Measurements from ENCODE around the gene RPTOR.
"Not testable (repeated sequence)": the region's sequence is repeated elsewhere in the genome, so short reads cannot be mapped to it uniquely, and the experiment has no call there.

RPTOR gene

DNA sequence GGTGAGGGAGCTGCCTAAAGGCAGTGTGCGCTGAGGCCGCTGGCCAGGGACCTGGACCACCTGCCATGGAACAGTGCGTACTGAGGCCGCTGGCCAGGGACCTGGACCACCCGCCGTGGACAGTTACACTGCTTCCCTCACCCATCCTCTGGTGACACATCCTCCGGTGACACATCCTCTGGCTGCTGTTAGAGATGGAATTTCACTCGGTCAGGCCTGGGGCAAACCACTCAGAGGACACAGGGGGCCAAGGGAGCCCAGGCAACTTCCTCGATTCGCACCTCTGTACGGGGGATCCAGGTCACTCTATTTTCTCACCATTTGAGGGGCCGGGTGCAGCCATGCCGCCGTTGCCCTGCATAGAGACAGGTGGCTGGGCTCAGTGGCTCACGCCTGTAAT, 32.4 kb upstream of the RPTOR start:
- DNase-seq (ENCODE audit: low read depth in 2 of 2, low spot score in 1 of 2) = no peak

DNA sequence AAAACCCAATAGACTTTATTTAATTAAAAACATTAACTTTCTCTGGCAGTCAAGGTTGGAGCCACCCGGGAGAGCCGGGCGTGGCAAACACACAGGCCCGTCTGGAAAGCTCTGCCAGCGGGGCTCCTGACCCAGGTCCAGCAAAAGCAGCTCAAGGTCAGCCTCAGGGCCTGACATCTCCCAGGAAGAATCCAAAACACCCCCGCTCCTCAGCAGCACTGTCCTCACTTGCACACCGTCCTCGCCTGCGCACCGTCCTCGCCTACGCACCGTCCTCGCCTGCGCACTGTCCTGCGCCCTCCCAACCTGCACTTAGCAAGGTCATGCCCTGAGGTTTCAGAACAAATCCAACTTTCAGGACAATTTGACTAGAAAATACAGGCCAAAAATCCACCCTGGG, 31.4 kb upstream of the RPTOR start:
- no peak for DNase-seq (ENCODE audit: low read depth in 2 of 2, low spot score in 1 of 2)

DNA sequence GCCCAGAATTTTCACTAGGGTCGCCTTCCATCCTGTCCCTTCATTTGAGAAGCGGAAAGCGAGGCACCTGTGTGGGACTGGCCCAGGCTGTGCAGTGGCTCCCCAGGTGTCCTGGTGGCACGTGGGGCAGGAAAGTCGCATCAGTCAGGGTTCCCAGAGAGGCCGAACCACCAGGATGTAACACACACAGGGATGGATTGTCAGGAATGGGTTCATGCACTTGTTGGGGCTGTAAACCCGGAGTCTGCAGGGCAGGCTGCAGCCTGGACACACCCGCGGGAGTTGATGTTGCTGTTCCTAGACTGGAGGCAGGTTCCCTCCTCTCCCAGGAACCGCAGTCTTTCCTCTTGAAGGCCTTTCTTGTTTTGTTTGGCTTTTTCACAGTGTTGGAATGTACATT, 30.7 kb upstream of the RPTOR start:
- DNase-seq (ENCODE audit: low read depth in 2 of 2, low spot score in 1 of 2) = no peak

DNA sequence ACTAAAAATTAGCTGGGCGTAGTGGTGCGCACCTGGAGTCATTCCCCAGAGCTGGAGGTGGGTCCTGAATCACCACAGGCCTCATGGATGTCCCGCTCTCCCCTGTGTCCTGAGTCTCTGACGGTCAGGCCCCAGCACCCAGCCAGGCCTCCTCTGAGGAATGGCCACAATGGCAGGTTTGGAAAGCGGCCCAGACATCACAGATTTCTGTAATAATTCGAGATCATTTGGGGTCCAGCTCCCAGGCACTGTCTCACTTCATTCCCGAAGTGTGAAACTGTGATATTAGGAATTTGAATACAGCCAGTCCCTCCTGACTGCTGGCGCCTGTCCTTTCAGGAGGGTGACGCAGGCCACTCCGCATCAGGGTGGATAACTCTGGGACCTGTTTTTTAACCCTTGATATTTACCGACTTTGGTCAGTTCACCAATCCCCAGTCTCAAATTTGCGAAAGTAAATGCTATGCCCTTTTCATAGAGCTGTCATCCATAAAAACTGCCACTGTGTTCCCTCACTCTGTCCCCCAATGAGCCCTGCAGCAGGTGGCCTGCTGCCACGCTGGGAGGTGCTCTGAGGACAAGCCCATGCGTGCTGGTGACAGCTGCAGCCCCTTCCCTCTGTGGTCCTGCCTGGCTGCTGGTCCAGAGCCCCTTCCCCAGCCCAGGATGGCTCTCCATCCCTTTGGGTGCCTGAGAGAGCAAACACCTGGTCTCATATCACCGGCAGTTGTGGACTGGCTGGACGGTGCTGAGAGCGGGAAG, 28.3 kb upstream of the RPTOR start:
- DNase-seq (ENCODE audit: low read depth in 2 of 2, low spot score in 1 of 2) = no peak

DNA sequence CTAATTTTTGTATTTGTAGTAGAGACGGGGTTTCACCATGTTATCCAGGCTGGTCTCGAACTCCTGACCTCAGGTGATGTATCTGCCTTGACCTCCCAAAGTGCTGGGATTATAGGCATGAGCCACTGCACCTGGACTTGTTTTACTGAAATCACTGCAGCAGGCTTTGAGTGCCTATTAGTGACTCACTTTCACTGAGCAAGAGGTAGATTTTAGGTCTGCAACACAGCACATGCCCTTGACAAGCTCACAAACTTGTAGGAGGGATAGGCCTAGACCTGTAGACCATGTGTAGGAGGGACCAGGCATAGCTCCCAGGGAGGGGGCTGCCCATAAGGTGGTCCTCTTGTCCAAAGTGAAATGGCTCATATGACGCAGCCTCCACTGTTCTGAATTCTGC, 27.0 kb upstream of the RPTOR start:
- no peak for DNase-seq (ENCODE audit: low read depth in 2 of 2, low spot score in 1 of 2)

DNA sequence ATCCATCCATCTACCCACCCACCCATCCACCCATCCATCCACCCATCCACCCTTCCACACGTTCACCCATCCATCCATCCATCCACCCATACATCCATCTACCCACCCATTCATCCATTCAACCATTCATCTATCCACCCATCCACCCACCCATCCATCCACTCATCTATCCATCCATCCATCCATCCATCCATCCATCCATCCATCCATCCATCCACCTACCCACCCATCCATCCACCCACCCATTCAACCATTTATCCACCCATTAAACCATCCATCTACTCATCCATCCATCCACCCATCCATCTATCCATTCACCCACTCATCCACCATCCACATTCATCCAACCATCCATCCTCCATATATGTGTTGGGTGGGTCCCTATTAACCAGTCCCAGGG, 26.2 kb upstream of the RPTOR start:
- DNase-seq (ENCODE audit: low read depth in 2 of 2, low spot score in 1 of 2) = no peak

DNA sequence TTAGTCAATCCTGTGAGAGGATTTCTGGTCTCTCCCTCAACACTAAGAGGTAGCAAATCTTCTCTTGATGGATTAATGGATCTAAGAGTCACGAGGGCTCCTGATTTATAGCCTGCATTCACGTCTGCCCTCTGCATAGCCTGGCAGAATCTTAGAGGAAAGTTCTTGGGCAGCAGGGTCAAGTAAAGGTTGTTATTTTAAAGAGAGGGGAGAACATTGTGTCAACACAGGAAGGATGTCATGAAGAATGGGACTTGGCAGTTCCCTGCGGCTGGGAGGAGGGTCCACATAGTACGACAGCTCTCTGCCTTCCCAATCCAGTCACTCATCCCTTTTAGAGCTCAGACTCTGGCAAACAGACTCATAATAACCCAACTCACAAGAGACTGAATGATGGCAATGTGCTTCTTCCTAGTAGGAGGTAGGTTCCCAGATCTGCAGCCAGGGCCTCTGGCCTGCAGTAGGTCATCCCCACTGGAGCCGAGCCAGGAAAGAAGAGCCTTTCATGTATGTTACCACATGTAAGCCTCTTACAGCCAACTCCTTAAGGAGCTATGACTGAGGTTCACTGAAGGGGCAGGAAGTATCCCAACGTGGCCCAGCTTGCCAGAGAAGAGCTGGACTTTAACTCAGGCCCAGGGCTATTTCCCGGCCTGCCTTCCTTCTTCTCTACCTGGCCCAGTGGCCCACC, 25.4 kb upstream of the RPTOR start:
- DNase-seq (ENCODE audit: low read depth in 2 of 2, low spot score in 1 of 2) = no peak

DNA sequence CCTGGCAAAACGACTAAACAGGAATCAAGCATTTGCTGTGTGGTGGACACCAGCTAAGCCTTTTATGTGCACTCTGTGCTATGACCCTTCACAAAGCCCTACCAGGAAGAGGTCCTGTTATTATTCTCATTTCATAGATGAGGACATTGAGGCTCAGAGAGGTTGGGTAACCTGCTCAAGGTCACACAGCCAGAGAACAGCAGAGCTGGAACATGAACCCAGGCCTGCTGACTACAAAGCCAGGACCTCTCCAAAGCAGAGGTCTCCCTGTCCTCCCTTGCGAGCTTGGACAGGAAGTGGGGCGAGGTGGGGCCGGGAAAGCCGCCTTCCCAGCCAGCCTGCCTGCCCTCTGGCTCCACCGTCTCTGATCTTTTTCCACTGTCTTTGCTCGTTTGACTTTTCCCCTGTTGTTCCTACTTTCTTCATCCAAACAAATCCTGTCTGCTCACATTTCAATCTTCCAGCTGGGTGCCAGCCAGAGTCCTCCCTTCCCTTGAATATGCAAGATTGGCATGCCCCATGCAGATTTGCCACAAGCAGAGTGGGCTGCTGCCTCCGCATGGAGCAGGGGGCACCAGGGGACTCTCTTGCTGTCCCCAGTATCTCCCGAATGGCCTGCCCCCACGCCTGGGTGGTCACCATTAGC, 23.7 kb upstream of the RPTOR start:
- no peak for DNase-seq (ENCODE audit: low read depth in 2 of 2, low spot score in 1 of 2)

DNA sequence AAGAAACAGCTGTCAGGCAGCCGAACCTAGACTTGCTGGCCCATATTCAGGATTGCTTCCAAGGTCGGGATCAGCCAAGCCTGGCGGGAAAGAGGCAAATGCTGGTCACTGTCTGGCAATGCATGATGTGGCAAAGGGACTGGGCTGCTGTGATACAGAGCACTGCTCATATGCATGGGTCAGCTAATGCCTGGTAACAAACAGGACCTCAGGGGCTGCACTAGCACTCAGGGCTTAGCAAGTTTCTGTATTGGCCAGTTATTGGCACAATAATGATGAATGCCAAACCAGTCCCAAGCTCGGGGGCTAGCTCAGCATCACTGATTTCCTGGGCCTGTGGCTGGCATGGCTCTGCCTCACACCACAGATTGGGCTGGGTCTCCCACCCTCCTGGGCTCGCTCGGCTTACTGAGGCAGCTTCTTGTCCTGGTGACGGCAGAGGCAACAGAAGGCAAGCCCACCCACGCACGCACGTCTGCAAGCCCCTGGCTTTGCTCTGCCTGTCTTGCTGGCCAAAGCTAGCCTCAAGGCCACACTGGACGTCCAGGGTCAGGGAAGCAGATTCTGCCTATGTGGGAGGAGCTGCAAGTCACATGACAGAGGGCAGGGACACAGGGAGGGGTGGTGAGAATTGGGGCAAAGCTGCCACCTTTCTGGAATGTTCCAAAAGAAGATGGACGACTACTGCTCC, 21.4 kb upstream of the RPTOR start:
- no peak for DNase-seq (ENCODE audit: low read depth in 2 of 2, low spot score in 1 of 2)

DNA sequence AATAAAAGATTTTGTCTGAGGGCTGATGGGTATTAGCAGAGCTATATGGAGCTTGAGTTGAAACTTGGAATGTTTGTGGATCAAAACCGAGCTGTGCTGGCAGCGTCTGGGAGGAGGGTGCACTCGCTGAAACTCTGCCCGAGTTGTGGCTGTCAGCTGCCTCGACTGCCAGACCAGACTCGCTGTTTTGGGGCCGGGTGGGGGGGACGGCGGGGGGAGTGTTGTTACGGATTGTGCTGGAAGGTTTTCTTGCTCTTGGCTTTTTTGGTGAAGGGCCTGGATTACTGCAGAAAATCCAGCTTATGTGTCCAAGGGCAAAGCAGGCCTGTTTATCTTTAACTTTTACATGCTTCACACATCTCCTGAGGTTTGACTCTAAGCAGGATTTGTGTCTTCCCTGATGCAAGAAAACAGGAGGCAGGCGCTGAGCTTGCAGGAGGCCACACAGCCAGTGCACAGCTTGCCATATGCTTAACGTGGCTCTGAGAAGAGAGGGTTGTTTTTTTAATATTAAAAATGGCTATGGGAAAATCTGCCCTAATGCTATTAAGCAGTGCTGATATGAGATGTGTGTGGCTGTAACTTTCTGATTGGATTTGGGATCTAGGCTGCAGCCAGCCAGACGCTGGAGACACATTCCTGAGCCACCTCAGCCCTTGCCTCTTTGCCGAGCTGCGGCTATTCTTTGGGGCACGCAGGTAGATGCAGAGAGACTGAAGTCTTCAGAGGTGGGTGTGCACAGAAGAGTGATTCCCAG, 20.5 kb upstream of the RPTOR start:
- DNase-seq (ENCODE audit: low read depth in 2 of 2, low spot score in 1 of 2) = no peak

DNA sequence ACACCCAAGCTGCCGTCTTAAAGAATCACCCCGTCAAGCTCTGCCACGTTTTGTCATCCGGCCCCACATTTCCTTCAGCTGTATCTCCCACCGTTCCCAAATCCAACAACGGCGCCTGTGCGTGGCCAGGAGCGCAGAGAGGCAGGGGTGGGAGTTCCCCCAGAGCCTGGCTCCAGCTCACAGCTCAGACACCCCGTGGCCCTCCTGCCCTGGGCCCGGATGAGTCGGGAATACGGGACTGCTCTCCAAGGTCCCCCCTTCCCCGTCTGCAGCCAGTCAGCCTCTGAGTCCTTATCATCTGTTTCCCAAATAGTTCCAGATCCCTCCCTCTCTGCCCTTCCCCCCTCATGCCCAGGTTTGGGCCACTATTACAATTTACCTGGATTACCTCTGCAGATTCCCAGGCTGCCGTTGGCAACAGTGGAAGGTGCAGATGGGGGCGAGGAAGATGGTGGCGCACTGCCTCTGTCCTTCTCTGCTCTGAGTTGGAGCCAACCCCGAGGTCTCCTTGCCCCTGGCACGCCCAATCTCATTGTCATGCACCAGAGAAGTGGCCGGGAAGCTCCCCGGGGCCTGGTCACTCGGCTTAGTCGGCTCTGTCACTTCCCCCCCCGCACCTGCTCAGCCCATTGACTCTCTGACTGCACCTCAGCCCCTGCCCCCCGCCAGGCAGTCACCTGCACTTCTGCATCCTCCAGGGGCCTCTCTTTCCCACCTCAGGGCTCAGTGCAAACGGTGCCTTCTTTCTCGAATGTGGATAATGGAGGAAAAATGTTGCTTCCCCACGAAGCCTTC, 18.3 kb upstream of the RPTOR start:
- no peak for DNase-seq (ENCODE audit: low read depth in 2 of 2, low spot score in 1 of 2)

DNA sequence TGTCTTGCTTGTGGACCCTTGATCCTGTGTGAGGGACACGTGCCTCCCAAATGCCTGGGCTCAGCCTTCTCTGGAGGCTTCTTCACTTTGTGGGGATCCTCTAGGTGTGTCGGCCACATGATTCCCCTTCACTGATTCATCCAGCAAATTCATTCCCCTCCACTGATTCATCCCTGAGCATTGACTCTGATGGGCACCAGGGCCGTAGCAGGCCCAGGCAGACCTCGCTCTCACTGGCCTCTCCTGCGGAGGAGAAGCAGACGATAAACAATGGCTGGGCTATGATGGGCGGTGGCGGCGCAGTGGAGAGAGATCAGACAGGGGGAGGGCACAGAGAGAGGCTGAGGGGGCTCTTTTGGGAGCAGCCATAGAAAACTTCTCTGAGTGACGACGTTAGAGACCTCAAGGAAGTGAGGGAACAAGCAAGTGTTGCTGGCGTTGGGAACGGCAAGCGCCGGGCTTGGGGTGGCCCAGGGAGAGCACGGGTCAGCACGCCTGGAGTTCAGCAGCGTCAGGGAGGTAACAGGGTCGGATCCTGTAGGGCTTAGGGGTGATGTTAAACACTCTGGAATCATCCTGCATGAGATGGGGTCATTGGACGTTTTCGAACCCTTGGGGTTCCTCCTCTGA, 17.5 kb upstream of the RPTOR start:
- no peak for DNase-seq (ENCODE audit: low read depth in 2 of 2, low spot score in 1 of 2)

DNA sequence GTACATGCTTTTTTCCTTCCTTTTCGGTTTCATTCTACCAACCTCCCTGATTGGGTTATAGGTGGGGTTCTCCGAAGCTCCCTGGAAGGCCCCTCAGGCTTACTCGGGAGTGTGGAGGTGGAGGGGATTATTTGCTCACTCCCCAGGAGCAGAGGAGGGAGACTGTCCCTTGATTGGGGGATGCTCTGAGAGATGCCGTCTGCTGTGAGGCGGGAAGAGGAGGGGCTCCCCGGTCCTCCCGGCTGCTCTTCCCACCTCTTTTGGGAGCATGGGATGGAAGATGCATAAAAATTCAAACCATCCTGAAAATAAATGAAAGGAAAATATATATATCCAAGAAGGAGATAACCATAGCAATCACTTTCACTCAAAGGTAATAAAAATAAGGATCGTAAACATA, 16.1 kb upstream of the RPTOR start:
- no peak for DNase-seq (ENCODE audit: low read depth in 2 of 2, low spot score in 1 of 2)

DNA sequence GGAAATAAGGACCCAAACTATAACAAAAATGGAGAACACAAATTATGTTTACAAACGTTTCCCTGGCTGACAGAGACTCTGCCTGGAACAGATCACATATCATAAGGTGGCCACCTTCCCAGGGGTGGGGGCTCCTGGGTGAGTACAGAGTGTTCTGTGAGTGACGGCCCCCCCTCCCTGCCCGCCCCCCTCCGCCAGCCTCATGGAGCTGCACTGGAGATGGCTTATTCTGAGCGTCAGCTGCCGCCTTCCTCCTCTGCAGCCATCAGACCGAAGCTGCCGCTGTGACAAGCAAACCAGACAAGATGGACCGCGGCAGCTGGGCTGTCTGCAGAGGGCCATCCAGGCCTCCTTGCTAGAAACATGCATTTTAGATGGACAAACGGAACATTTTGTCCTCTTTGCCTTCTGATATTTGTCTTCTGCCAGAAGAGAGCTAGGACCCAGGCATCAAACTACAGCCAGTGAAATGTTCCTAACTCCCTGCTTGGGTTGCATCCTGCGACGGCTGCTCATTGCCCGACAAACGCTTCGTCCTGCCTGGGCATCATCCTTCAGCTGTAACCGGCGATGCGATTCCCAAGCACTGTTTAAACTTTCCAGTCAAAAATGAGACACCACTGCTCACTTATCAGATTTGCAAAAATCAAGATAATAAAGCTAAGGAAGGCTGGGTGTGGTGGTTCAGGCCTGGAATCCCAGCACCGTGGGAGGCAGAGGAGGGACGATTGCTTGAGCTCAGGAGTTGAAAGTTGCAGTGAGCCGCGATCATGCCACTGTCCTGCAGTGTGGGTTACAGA, 15.3 kb upstream of the RPTOR start:
- DNase-seq (ENCODE audit: low read depth in 2 of 2, low spot score in 1 of 2) = no peak

DNA sequence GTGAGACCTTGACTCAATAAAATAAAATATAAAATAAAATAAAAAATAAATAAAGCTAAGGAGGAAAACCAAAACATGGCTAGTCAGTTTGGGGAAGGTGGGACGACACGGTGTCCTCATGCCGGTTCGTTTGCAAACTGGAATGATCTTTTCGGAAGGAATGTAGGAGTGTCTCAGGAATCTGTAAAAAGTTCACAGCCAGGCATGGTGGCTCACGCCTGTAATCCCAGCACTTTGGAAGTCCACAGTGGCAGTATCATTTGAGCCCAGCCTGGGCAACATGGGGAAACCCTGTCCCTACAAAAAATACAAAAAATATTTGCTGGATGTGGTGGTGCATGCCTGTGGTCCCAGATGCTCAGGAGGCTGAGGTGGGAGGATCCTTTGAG, 14.7 kb upstream of the RPTOR start:
- no peak for DNase-seq (ENCODE audit: low read depth in 2 of 2, low spot score in 1 of 2)

DNA sequence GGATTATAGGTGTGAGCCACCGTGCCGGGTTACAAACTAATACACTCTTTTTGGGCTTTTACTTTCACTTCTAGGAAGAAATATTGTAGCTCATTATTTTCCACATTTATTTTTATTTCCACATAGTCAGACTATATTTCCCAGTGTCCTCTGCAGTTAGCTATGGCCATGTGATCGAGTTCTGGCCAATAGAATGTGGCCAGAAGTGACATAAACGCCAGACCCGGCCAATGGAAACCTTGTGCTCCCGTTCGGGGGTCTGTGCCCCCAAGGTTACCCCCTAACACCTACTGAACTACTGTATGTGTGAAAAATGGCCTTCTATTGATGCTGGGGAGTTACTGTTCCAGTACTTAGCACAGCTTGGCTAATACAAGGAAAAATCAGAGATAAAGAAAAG, 13.2 kb upstream of the RPTOR start:
- DNase-seq (ENCODE audit: low read depth in 2 of 2, low spot score in 1 of 2) = no peak

DNA sequence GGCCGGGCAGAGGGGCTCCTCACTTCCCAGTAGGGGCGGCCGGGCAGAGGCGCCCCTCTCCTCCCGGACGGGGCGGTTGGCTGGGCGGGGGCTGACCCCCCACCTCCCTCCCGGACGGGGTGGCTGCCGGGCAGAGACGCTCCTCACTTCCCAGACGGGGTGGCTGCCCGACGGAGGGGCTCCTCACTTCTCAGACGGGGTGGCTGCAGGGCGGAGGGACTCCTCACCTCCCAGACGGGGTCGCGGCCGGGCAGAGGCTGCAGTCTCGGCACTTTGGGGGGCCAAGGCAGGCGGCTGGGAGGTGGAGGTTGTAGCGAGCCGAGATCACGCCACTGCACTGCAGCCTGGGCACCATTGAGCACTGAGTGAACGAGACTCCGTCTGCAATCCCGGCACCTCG, 7.3 kb upstream of the RPTOR start:
- not testable (repeated sequence) for DNase-seq (ENCODE audit: low read depth in 2 of 2, low spot score in 1 of 2)

DNA sequence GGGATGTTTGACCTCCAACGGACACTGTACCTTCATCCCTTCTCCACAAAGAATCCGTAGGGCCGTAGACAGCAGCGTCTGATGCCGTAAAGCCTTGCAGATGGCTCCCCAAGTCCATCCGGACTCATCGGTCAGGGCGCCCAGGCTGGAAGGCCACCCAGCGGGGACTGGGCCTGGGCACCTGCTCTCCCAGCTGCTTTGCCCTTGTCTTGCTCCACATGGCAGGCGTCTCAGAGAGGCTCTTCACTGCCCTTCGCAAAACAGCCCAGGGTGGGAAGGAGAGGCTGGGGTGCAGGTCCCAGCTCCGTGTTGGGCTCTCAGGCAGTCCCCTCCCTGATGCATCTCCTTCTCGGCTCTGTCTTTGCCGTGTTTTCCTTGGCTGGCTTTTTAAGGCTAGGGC, 6.2 kb upstream of the RPTOR start:
- no peak for DNase-seq (ENCODE audit: low read depth in 2 of 2, low spot score in 1 of 2)

DNA sequence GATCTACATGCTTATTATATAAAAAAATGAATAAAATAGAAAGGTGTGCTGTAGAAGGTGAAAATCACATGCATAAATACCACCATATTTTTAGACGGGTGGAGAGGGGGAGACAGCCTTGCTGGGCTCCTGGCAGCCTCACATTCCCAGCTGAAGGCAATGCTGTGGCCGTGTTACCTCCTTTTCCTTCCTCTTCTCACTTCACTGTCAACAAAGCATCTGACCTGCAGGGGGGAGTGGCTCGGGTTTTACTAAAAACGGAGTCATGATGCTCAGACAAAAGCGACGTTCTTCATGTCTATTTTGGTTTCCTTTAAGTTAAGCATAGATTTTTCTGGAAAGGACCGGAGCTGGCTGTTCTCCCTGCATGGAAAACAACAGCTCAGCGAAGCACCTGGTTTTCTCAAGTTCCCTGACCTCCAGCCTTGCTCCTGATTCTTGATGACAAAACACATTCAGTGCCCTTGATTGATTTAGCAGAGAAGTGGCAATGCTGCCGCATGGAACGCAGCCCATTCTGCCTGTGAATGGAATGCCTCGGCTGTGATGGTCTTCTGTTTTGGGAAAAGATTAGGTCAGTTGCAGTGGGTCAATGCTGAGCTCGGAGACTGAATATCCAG, 5.5 kb upstream of the RPTOR start:
- DNase-seq (ENCODE audit: low read depth in 2 of 2, low spot score in 1 of 2) = no peak
